Mucosa of gallbladder (tissue), 1 donor: Measurements from ENCODE around the gene C10orf71. TPM values are rescaled to one million over a fixed set of nuclear protein-coding genes. Genes with fewer than 3 reads are reported as not detected.

Source experiments
- DNase-seq: peaks from one replicate; pipeline ENCODE4 v3.0.0-alpha.2; 2020; ENCODE audit warnings: low spot score
- total RNA-seq: library from RNA; stranded (reverse); gene quantifications from one replicate; pipeline ENCODE4 v1.2.1, GENCODE V29; 2021
- donor health status: DM: no; HTN: no; CAD: no.

C10orf71 gene
- total RNA-seq, 1 donor from 2014 or later = not detected

DNA sequence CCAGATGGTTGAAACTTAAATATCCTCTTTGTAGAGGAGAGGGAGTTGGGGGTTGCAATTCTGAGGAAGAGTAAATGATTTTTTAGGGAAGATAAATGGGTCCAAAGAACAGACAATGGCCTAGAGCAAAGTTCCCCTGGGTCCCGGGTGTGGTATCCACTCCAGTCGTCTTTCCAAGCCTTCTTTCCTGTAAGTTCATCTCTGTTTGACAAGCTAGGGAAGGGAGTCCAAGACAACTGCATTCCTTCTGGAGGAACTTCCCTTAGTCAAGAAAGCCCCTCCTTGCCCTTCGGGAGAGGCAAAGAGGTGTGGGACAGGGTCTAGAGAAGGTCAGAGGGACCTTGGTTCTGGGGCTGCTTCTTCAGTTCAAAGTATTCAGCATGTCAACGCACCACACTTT lies 33.4 kb downstream of the C10orf71 start:
- DNase-seq = no peak

DNA sequence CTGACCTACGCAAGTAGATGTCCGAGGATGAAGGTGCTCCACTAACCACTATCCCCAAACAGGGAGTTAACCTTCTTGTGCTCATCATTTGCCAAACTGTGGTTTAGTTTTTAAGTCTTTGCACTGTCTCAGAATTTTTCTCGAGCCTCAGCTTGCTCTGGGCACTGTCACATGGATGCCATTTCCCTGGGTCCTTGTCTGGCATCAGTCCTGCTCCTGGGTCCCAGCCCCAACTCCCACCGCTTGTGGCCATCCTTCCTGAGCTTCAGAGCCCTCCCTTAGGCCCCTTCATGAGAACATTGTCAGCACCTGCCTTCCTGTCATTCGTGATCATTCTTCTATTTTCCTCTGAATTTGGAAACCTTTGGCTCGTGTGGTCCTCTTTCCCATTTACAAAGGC lies 33.8 kb downstream of the C10orf71 start:
- no peak for DNase-seq

DNA sequence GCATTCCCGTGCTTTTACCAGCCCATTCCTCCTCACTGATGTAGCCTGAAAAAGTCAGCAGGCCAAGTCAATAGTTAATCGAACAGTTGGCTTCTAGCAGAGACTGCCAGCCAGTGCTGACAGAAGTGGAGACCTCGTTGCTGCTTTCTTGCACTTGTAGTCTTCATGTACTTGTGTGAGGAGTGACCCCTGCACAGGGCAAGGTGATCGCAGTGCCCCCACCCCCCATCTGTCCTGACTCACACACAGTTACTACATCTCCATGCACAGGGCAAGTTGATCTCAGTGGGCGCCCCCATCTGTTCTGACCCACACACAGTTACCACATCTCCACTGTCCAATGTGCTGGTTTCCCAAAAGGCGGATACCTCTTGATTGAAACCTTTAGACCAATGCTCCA lies 34.2 kb downstream of the C10orf71 start:
- no peak for DNase-seq

DNA sequence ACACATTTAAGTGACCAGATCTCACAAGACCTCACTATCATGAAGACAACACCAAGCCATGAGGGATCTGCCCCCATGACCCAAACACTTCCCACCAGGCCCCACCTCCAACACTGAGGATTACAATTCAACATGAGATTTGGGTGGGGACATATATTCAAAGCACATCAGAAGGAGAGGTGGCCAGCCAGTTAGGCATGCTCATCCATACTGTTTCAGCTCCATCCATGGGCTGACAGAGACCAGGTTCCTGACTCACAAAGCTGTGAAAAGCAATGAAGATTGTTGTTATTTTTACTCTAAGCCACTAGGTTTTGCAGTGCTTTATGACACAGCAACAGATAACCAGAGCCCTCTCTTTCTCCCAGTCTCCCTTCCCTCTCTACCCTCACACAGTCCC lies 36.0 kb downstream of the C10orf71 start:
- DNase-seq = no peak

GRCh38 chr10:49335364-49335972 lies 36.5 kb downstream of the C10orf71 start:
- DNase-seq = no peak

GRCh38 chr10:49338604-49339003 lies 39.6 kb downstream of the C10orf71 start:
- no peak for DNase-seq

DNA sequence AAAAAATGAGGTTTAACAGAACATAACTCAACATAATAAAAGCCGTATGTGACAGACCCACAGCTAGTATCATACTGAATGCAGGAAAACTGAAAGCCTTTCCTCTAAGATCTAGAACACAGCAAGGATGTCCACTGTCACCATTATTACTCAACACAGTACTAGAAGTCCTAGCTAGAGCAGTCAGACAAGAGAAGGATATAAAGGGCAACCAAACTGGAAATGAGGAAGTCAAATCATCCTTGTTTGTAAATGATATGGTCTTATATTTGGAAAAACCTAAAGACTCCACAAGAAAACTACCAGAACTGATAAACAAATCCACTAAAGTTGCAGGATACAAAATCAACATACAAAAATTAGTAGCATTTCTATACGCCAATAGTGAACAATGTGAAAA lies 45.9 kb downstream of the C10orf71 start:
- DNase-seq = no peak

- DNase-seq = no peak
Observed at GRCh38 chr10:49347342-49347741, 48.4 kb downstream of the C10orf71 start.

GRCh38 chr10:49347827-49348226 lies 48.9 kb downstream of the C10orf71 start:
- DNase-seq = no peak

DNA sequence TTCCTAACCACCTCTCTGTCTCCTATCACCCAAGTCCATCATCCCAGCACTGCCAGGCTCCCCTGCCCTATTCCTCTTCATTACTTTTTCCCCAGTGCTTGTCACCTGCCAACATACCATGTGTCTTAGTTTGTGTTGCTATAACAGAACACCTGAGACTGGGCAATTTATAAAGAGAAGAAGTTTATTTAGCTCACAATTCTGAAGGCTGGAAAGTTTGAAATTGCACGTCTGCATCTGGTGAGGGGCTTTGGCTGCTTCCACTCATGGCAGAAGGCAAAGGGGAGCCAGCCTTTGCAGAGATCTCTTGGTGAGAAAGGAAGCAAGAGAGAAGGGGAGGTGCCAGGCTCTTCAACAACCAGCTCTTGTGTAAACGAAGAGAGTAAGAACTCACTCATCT lies 49.6 kb downstream of the C10orf71 start:
- DNase-seq = no peak

- DNase-seq = no peak
Observed at GRCh38 chr10:49349390-49349789, 50.4 kb downstream of the C10orf71 start.

- DNase-seq = no peak
Observed at GRCh38 chr10:49350138-49350537, 51.2 kb downstream of the C10orf71 start.

DNA sequence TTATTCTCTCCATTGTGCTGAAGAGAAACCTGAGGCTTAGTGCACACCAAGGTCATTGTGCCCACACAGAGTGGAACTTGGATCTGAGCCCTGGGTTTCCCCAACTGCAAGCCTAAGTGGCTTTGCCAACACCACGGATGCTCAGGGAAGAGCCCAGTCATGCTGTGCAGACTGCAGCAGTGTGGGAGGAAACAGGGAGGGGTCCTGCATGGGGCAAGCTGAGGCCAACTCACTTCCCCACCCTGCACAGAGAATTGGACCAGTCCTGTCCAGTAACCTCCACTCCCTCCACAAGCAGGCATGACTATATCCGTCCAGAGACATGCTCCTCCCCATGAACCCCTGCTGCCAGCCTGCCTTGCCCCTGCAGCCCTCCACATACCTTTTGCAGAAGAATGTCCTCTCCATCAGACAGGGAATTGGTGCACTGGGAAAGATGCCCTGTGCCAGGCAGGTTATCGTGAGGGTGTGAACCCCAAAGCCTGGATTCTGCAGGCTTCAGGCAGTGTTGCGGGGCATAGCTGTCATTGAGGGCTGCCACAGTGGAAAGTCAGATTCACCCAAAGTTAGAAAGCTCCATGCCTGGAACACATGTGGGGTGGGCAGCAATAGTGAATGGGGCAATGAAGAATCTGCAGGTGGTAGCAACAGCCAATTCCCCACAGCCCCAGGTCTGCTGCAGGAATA lies 52.0 kb downstream of the C10orf71 start:
- DNase-seq = no peak

DNA sequence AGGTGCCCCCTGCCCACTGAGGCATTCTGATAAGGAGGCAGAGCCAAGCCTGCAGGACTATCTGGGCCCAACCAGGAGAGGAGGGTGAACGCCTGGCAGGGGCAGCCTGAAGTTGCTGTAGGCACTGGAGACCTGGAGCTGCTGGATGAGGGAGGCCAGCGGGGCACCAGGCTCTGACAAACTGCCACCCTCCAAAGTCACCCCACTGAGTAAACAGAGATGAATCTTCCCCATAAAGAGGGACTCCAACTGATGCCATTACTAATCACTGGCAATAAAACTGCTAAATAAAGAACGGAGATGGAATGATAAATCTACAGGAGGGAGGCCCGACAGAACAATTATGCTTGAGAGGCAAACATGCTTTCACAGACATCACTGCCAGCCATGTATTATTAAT lies 52.7 kb downstream of the C10orf71 start:
- DNase-seq = no peak

- no peak for DNase-seq
Observed at GRCh38 chr10:49352323-49352722, 53.4 kb downstream of the C10orf71 start.

- DNase-seq = no peak
Observed at GRCh38 chr10:49353026-49353894, 54.3 kb downstream of the C10orf71 start.

DNA sequence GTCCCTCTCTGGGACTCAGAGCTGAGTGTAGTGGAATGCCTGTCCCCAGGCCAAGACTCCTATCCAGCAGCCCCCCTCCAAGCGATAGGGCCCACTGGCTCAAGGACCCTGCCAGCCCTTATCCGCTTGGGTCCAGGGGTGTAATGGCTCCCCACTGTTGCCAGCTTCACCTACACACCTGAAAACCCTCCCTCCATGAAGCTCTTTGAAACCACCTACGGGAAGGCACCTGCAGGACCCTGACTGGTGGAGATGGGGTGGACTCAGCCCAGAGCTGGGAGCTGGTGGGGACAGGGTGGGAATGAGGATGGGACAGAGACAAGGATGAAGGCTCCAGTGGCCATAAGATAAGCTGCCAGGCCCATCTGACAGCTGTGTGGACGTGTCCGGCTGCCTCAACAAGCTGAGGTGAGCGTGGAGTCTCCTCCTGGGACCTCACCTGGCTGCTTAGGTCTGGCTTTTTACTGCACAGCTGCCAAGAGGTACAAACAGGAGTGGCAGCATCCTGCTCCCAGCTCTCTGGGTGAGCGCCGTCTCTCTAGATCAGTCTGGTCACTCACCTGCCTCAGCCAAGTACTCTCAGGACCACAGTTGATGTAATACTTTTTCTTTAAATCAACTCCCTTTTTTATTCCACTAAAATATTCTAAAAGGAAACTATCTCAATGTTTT lies 55.1 kb downstream of the C10orf71 start:
- DNase-seq = no peak

DNA sequence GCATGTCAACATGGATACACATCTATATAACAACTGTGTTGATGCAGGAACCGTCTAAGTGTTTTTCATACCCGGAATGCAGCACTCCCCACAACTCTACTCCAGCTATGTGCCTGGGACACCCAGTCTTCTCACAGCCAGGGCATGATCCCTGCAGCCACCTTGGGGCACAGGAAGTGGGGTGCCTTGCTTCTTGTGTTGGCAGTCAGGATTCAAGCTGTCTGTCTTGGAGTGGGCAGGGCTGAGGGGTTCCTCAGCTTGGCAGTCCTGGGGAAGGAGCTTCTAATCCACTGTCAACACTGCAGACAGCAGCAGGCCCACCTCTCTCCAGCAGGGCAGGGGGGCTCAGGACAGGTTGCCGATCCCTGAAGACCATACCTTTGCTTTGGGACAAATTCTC lies 55.6 kb downstream of the C10orf71 start:
- DNase-seq = no peak

DNA sequence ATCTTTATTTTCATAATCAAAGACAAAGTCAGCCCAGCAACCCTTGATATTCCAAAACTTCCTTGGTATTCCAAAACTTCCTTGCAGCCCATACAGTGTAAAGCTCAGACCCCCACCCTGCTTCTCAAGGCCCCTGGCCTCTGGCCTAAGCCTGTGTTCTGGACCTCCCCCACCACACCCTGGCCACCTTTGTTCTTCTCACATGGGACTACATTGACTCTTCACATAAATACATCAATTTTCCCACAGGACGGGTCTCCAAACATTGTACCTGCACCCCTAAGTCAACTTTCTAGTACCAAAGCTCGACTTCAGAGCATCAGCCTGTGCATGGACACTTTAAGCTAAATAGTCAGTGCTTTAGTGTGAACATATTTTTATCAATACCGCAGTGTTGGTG lies 56.3 kb downstream of the C10orf71 start:
- DNase-seq = no peak

GRCh38 chr10:49356181-49356580 lies 57.2 kb downstream of the C10orf71 start:
- no peak for DNase-seq

DNA sequence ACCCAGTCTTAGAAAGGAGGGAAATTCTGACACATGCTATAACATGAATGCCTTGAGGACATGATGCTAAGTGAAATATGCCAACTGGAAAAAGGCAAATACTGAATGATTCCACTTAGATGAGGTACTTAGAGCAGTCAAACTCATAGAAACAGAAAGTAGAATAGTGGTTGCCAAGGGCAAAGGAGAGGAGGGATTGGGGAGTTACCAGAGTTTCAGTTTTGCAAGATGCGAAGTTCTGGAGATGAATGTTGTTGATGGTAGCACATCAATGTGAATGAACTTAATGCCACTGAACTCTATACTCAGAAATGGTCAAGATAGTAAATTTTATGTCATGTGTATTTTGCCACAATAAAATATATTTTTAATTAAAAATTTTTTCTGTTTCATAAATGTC lies 58.0 kb downstream of the C10orf71 start:
- no peak for DNase-seq

DNA sequence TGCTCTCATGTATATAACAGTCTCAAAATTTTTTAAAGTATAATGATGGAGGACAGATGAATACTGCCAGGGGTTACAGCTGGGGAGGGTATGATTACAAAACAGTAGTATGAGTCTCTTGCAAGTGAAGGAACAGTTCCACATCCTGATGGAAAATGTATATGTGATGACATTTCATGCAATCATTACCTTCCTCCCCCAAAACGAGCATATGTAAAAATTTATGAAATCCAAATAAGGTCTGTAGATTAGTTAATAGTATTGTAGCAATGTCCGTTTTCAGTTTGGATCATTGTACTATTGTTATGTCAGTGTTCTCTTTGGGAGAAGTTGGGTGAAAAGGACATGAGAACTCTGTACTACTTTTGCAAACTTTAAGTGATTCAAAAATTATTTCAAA lies 58.9 kb downstream of the C10orf71 start:
- DNase-seq = no peak
